Activated CD4-positive, alpha-beta T cell treated with anti-CD3 and anti-CD28 coated beads, Interleukin-2, amount 10 ng/mL, durations not matched to agents 7 days and 5 days (primary cell): ENCODE measurements around the gene DNAAF5. TPM values are rescaled to one million over a fixed set of nuclear protein-coding genes. Genes with fewer than 3 reads are reported as not detected.

Experiments used
- CTCF ChIA-PET: fragments of 350-600 bp; sonication (Branson Sonifier 250); formaldehyde crosslinking; loops from one replicate; lab custom pipeline; 2021; ENCODE audit warnings: antibody characterized with exemption; lab: Charles Lee
- POLR2A ChIA-PET: fragments of 350-600 bp; sonication (Branson Sonifier 250); formaldehyde crosslinking; loops from one replicate; lab custom pipeline; 2021; ENCODE audit warnings: antibody characterized with exemption; lab: Charles Lee
- DNase-seq: peaks from one replicate; pipeline ENCODE4 v3.0.0-alpha.2; 2020
- H3K27ac Mint-ChIP-seq: one replicate; pipeline ENCODE4 v1.8.0; 2021; ENCODE audit warnings: mild to moderate bottlenecking, moderate library complexity, mixed read lengths
- H3K27me3 Mint-ChIP-seq: one replicate; pipeline ENCODE4 v1.8.0; 2021; ENCODE audit warnings: mixed read lengths
- H3K36me3 Mint-ChIP-seq: one replicate; pipeline ENCODE4 v1.8.0; 2021; ENCODE audit warnings: low read depth, mixed read lengths
- H3K4me1 Mint-ChIP-seq: one replicate; pipeline ENCODE4 v1.8.0; 2021; ENCODE audit warnings: mixed read lengths
- H3K4me3 Mint-ChIP-seq: one replicate; pipeline ENCODE4 v1.8.0; 2021; ENCODE audit warnings: mild to moderate bottlenecking, moderate library complexity, mixed read lengths
- H3K9me3 Mint-ChIP-seq: one replicate; pipeline ENCODE4 v1.8.0; 2021; ENCODE audit warnings: mixed read lengths
- total RNA-seq, 2 experiments: library from RNA; stranded (reverse); gene quantifications; one replicate each; pipeline ENCODE4 v1.2.3, GENCODE V29; 2021

The DNAAF5 gene
- total RNA-seq, 2 experiments from 2014 or later = 21.0 to 23.8 TPM

DNA sequence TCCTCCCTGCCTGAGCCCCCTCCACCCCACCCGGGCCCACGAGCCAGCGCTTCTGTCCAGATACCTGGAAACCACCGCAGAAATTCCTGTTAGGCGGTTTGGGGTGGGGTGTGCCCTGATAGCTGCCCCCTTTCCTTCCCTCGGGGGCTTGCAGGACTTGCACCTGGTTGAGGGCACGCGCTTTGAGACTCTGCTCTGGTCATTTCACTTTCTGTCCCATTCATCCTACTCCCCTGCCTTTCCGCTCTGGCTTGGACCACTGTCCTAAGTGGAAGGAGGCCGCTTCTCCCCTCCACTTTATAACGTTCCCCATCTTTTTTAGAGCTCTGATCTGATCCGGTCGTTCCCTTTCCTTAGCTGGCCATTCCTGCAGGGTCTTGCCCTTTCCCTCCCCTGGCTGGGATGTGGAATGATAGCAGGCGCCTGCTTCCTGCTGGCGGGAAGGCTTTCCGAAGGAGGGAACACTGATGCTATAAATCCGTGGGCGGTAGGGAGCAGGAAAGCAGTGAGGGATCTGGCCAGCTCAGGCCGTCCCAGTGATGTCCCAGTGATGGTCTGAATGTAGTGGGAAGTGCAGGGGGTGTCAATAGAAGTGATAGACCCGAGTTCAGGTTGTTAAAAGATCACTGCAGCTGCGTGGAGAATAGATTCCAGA is 1.4 kb downstream of the DNAAF5 start:
- peak overlapping the region; percentile 83 for H3K27ac Mint-ChIP-seq
- DNase-seq = no peak
- POLR2A ChIA-PET = no interaction called here
- peaks cover 35% of the 10 kb centered on the region for H3K4me1 Mint-ChIP-seq
- CTCF ChIA-PET = interaction anchor here (1.0 to 1.5 kb wide), 3 partner anchors 33 to 362 kb away, joined by 3 to 4 read pairs (median 4); no protein-coding TSS in a partner anchor
- peaks cover 22% of the 10 kb centered on the region for H3K9me3 Mint-ChIP-seq
- H3K36me3 Mint-ChIP-seq = peaks cover 42% of the 10 kb centered on the region
- peak overlapping the region; percentile 81 for H3K4me3 Mint-ChIP-seq
- no peaks in the 10 kb centered on the region for H3K27me3 Mint-ChIP-seq

DNA sequence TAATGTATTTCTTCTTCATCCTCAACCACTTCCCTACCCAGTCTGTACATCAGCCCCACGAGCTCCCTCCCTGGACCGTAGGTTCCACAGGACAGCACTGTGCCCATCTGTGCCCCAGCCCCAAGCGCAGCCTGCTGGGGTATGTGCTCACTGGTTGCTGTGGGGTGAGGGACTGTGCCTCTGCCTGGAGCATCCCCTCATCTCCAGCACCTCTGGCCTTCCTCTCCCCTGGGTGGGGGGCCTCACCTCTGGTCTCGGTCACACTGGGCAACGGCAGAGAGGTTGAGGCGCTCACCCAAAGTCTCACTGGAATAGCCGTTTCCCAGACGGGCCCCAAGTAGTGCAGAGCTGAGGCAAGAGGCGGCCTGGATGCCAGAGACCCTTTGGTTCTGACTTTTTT is 2.1 kb downstream of the DNAAF5 start:
- peaks cover 18% of the 10 kb centered on the region for H3K9me3 Mint-ChIP-seq
- CTCF ChIA-PET = interaction anchor here (0.7 to 1.5 kb wide), 3 partner anchors 32 to 363 kb away, joined by 3 to 4 read pairs (median 3); no protein-coding TSS in a partner anchor

GRCh38 chr7:729140-730000 is 2.9 kb downstream of the DNAAF5 start:
- peaks cover 35% of the 10 kb centered on the region for H3K36me3 Mint-ChIP-seq
- peaks cover 31% of the 10 kb centered on the region for H3K4me1 Mint-ChIP-seq
- H3K9me3 Mint-ChIP-seq = peaks cover 14% of the 10 kb centered on the region
- CTCF ChIA-PET = interaction anchor here (0.7 to 1.5 kb wide), 3 partner anchors 31 to 363 kb away, joined by 3 to 4 read pairs (median 3); no protein-coding TSS in a partner anchor
- H3K27ac Mint-ChIP-seq = peak overlapping the region; percentile 15
- no peaks in the 10 kb centered on the region for H3K27me3 Mint-ChIP-seq
- DNase-seq = no peak
- no peak overlapping the region for H3K4me3 Mint-ChIP-seq
- POLR2A ChIA-PET = no interaction called here

More for the DNA sequence above, 2.1 kb downstream of the DNAAF5 start:
- POLR2A ChIA-PET = no interaction called here
- Mint-ChIP-seq H3K36me3 (peaks cover 42% of the 10 kb centered on the region), H3K4me3 (peak overlapping the region; percentile 81), H3K27ac (peak overlapping the region; percentile 83), H3K27me3 (no peaks in the 10 kb centered on the region), H3K4me1 (peaks cover 35% of the 10 kb centered on the region)
- DNase-seq = no peak

DNA sequence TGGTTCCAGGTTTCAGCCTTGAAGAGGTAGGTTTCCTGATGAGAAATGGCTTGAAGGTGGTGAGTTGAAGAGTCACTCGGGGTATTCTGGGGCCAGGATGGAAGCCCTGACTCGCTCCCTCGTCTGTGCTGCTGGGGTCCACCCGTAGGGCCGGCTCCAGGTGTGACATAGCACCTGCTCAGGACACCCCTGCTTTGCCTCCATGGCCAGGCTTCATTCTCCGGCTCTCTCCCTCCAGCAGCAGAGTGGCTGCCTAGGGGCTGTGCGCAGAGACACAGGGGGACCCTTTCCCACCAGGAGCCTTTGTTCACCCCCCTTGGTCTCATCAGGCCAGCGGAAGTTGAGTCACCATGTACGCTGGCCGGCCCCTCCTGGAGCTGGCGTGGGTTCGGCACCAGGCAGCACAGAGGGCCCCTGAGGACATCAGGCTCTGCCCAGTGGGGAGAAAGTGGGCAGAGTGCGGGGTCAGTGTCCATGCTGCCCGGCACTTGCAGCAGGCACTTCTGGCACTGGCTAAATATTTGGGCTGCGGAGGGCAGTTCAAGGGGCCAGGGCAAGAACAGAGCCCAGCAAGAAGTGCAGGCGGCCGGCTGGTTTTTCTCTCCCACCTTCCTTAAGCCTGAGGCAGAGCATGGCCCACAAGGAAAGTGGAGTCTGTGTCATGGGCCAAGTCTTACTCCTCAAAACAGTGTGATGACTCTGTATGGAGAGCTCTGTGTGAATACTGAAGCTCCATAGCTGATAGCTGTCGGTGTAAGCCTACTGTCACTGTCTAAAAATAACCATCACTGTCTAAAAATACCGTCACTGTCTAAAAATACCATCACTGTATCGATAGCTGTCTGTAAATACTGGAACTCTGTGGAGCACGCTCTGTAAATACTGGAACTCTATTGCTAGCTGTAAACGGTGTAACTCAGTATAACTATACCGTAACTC is 4.3 kb downstream of the DNAAF5 start:
- Mint-ChIP-seq H3K9me3 (peaks cover 3% of the 10 kb centered on the region), H3K36me3 (peaks cover 21% of the 10 kb centered on the region), H3K27ac (no peak overlapping the region), H3K4me1 (peaks cover 20% of the 10 kb centered on the region), H3K27me3 (no peaks in the 10 kb centered on the region), H3K4me3 (no peak overlapping the region)
- CTCF ChIA-PET = interaction anchor here (0.7 to 1.1 kb wide), 4 partner anchors 15 to 298 kb away, joined by 3 to 5 read pairs (median 4); no protein-coding TSS in a partner anchor
- POLR2A ChIA-PET = no interaction called here
- DNase-seq = no peak

- no peak for DNase-seq
- H3K4me1 Mint-ChIP-seq = peaks cover 16% of the 10 kb centered on the region
- H3K27me3 Mint-ChIP-seq = no peaks in the 10 kb centered on the region
- no peak overlapping the region for H3K4me3 Mint-ChIP-seq
- peaks cover 17% of the 10 kb centered on the region for H3K36me3 Mint-ChIP-seq
- CTCF ChIA-PET = interaction anchor here (0.8 to 1.1 kb wide), 3 partner anchors 16 to 136 kb away, joined by 3 to 5 read pairs (median 4); no protein-coding TSS in a partner anchor
- H3K27ac Mint-ChIP-seq = no peak overlapping the region
- no peaks in the 10 kb centered on the region for H3K9me3 Mint-ChIP-seq
- POLR2A ChIA-PET = no interaction called here
These were observed 5.1 kb downstream of the DNAAF5 start for GRCh38 chr7:731440-732085.

- Mint-ChIP-seq H3K4me1 (peaks cover 16% of the 10 kb centered on the region), H3K9me3 (no peaks in the 10 kb centered on the region), H3K4me3 (no peak overlapping the region), H3K27ac (no peak overlapping the region), H3K36me3 (peaks cover 17% of the 10 kb centered on the region), H3K27me3 (no peaks in the 10 kb centered on the region)
- DNase-seq = no peak
- CTCF ChIA-PET = interaction anchor here (1.1 kb wide), 1 partner anchor 18 kb away, joined by 3 read pairs; no protein-coding TSS in a partner anchor
- POLR2A ChIA-PET = no interaction called here
These were observed 5.6 kb downstream of the DNAAF5 start for GRCh38 chr7:732094-732541.

GRCh38 chr7:732556-732955 is 6.1 kb downstream of the DNAAF5 start:
- no peaks in the 10 kb centered on the region for H3K27me3 Mint-ChIP-seq
- peaks cover 17% of the 10 kb centered on the region for H3K36me3 Mint-ChIP-seq
- no peak for DNase-seq
- no peaks in the 10 kb centered on the region for H3K9me3 Mint-ChIP-seq
- ChIA-PET CTCF (no interaction called here), POLR2A (no interaction called here)
- no peak overlapping the region for H3K4me3 Mint-ChIP-seq
- peaks cover 19% of the 10 kb centered on the region for H3K4me1 Mint-ChIP-seq
- H3K27ac Mint-ChIP-seq = no peak overlapping the region

DNA sequence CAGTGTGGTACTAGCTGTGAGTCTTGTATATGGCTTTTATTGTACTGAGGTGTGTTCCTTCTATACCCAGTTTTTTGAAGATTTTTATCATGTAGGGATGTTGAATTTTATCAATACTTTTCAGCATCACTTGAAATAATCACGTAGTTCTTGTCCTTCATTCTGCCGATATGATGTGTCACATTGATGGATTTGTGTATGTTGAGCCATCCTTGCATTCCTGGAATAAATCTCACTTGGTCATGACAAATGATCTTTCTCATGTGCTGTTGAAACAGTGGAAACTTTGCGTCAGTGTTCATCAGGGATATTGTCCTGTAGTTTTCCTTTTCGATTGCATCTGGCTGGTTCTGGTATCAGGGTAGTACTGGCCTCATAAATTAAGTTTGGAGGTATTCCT is 7.7 kb downstream of the DNAAF5 start:
- POLR2A ChIA-PET = no interaction called here

DNA sequence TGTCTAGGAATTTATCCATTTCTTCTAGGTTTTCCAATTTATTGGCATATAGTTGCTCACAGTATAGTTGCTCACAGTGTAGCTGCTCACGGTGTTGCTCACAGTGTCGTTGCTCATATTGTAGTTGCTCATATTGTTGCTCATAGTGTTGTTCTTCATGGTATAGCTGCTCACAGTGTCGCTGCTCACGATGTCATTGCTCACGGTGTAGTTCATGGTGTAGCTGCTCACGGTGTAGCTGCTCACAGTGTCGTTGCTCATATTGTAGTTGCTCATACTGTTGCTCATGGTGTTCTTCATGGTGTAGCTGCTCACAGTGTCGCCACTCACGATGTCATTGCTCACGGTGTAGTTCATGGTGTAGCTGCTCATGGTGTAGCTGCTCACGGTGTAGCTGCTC is 8.3 kb downstream of the DNAAF5 start:
- no peaks in the 10 kb centered on the region for H3K9me3 Mint-ChIP-seq
- peaks cover 8% of the 10 kb centered on the region for H3K4me1 Mint-ChIP-seq
- H3K4me3 Mint-ChIP-seq = no peak overlapping the region
- no peak for DNase-seq
- ChIA-PET POLR2A (no interaction called here), CTCF (no interaction called here)
- H3K36me3 Mint-ChIP-seq = peaks cover 18% of the 10 kb centered on the region
- no peaks in the 10 kb centered on the region for H3K27me3 Mint-ChIP-seq
- no peak overlapping the region for H3K27ac Mint-ChIP-seq

More for the DNA sequence above, 7.7 kb downstream of the DNAAF5 start:
- Mint-ChIP-seq H3K36me3 (peaks cover 19% of the 10 kb centered on the region), H3K27ac (no peak overlapping the region), H3K9me3 (no peaks in the 10 kb centered on the region), H3K4me3 (no peak overlapping the region), H3K4me1 (peaks cover 10% of the 10 kb centered on the region), H3K27me3 (no peaks in the 10 kb centered on the region)
- no peak for DNase-seq
- CTCF ChIA-PET = interaction anchor here (0.6 kb wide), 1 partner anchor 44 kb away, joined by 3 read pairs; no protein-coding TSS in a partner anchor

DNA sequence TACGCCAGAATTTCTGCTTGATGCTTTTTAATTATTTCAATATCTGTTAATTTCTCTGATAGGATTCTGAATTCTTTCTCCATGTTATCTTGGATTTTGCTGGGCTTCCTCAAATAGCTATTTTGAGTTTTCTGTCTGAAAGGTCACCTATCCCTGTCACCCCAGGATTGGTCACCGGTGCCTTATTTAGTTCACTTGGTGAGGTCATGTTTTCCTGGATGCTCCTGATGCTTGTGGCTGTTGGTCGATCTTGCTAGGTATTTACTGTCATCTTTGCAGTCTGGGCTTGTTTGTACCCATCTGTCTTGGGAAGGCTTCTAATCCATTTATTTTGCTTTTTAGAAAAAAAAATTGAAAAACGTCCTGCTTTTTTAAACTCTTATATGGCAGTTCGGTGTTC is 11.7 kb downstream of the DNAAF5 start:
- Mint-ChIP-seq H3K27me3 (no peaks in the 10 kb centered on the region), H3K36me3 (peaks cover 12% of the 10 kb centered on the region), H3K4me1 (peaks cover 8% of the 10 kb centered on the region), H3K27ac (no peak overlapping the region), H3K4me3 (no peak overlapping the region), H3K9me3 (no peaks in the 10 kb centered on the region)
- no peak for DNase-seq
- CTCF ChIA-PET = no interaction called here
- POLR2A ChIA-PET = no interaction called here

GRCh38 chr7:738723-739454 is 12.4 kb downstream of the DNAAF5 start:
- no peak overlapping the region for H3K4me3 Mint-ChIP-seq
- H3K27me3 Mint-ChIP-seq = no peaks in the 10 kb centered on the region
- H3K27ac Mint-ChIP-seq = no peak overlapping the region
- H3K4me1 Mint-ChIP-seq = peaks cover 8% of the 10 kb centered on the region
- DNase-seq = no peak
- H3K9me3 Mint-ChIP-seq = no peaks in the 10 kb centered on the region
- ChIA-PET POLR2A (no interaction called here), CTCF (no interaction called here)
- peaks cover 12% of the 10 kb centered on the region for H3K36me3 Mint-ChIP-seq
